Vagina (tissue), 2 donors: Measurements from ENCODE around the gene RPS6KL1.

Experiments used
- CTCF ChIP-seq, 3 experiments: fragments of 450-650 bp in 2 of 3; fragments of 200-600 bp in 1 of 3; sonication (generic) in 1 of 3; IDR thresholded peaks; one replicate each; pipeline ENCODE4 v1.5.1; 2017 to 2019; ENCODE audit warnings: antibody characterized with exemption in 3 of 3, mild to moderate bottlenecking in 2 of 3, moderate library complexity in 2 of 3
- POLR2AphosphoS5 ChIP-seq, 2 donors: sonication (generic); formaldehyde crosslinking; IDR thresholded peaks; one replicate each; pipeline ENCODE4 v1.9.0; 2017; ENCODE audit warnings: antibody characterized with exemption in 2 of 2, mild to moderate bottlenecking in 2 of 2, low read depth in 1 of 2; ENCODE audit not compliant: insufficient read depth in 1 of 2

DNA sequence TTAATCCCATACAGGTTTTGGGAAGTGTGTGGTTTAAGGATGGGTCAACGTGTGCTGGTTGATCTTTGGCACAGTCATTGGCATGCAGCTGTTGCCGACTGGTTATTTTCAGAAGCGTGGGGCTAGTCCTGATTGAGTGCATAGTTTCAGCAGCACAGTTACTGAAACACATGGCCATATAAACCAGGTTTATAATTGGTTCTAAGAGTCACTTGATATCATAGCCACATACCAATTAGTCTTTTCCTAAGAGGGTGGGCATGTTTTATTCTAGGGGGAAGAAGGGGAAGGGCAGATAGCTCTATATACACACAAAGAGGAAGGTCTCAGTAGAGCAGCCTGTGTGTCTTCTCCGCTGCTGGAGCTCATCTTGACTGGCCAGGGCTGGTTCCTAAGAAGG lies 11.0 kb upstream of the RPS6KL1 start:
- TF ChIP-seq POLR2AphosphoS5 (IDR thresholded peaks at IDR 0.05; ENCODE audit: insufficient read depth in 1 of 2, low read depth in 1 of 2) (no peak), CTCF (IDR thresholded peaks at IDR 0.05) (no peak)
